H1 (cell line): ENCODE results near the gene NUP58. TPM values are rescaled to one million over a fixed set of nuclear protein-coding genes. Genes with fewer than 3 reads are reported as not detected.

ENCODE experiments used
- EGR1 ChIP-seq: IDR thresholded peaks from 2 replicates; pipeline ENCODE4 v1.6.1; 2011; ENCODE audit warnings: low read depth, low read length, borderline replicate concordance
- EP300 ChIP-seq, 2 experiments: IDR thresholded peaks; 1 replicate in 1 of 2; 2 replicates in 1 of 2; pipeline ENCODE4 v1.6.1; 2011 to 2012; ENCODE audit warnings: low read depth in 2 of 2, low read length in 2 of 2, mild to moderate bottlenecking in 2 of 2, borderline replicate concordance in 1 of 2, inconsistent platforms in 1 of 2, moderate library complexity in 1 of 2
- FOSL1 ChIP-seq: IDR thresholded peaks from 2 replicates; pipeline ENCODE4 v1.6.1; 2011; ENCODE audit warnings: mild to moderate bottlenecking, low read depth, low read length, moderate library complexity; ENCODE audit not compliant: insufficient read depth
- GTF2F1 ChIP-seq: IDR thresholded peaks from 2 replicates; pipeline ENCODE4 v1.6.1; 2012; ENCODE audit warnings: low read depth, low read length, improper control_type of control experiment, borderline replicate concordance
- RFX5 ChIP-seq: IDR thresholded peaks from 2 replicates; pipeline ENCODE4 v1.6.1; 2011; ENCODE audit warnings: low read depth, low read length, improper control_type of control experiment, borderline replicate concordance
- SIRT6 ChIP-seq: IDR thresholded peaks from one replicate; pipeline ENCODE4 v1.7.1; 2012; ENCODE audit warnings: low read length, inconsistent platforms
- SRF ChIP-seq: IDR thresholded peaks from 2 replicates; pipeline ENCODE4 v1.6.1; 2011; ENCODE audit warnings: mild to moderate bottlenecking, low read depth, low read length, moderate library complexity
- polyA plus RNA-seq, 7 experiments: library from polyadenylated mRNA; depleted of rRNA in 3 of 7; stranded (reverse) in 5 of 7; unstranded in 2 of 7; fragments of >200 nt in 5 of 7; fragments of 200-250 nt in 2 of 7; gene quantifications; 1 replicate in 5 of 7; 2 replicates in 1 of 7; 4 replicates in 1 of 7; pipeline versions ENCODE4 v1.2.1 to v1.2.3, GENCODE V29; 2011 to 2013; ENCODE audit warnings: missing spikeins in 2 of 7, mixed read lengths in 2 of 7
- total RNA-seq: library from RNA; stranded (reverse); fragmentation: NEBNext Ultra II Directional; extraction: Animal tissue kit (Norgen Biotek cat#: 25700); gene quantifications from 2 replicates; pipeline ENCODE4 v1.2.1, GENCODE V29; 2021

Gene NUP58
- total and polyA plus RNA-seq, 2 of the 8 experiments (the other 6 are each of a cell fraction or from before 2014, with no cell fraction given): 35.0 to 53.8 TPM

- TF ChIP-seq EP300 (IDR thresholded peaks at IDR 0.05; ENCODE audit: borderline replicate concordance in 1 of 2, low read depth in 2 of 2, low read length in 2 of 2): no peak
- no peak for TF ChIP-seq SIRT6
- TF ChIP-seq GTF2F1: no peak
- no peak for TF ChIP-seq FOSL1
- TF ChIP-seq SRF: no peak
- no peak for TF ChIP-seq EGR1
- TF ChIP-seq RFX5: no peak
Measured at GRCh38 chr13:25379011-25379410, 77.6 kb downstream of the NUP58 start (continued).
